ENCODE data around the gene LRP3.

DNA sequence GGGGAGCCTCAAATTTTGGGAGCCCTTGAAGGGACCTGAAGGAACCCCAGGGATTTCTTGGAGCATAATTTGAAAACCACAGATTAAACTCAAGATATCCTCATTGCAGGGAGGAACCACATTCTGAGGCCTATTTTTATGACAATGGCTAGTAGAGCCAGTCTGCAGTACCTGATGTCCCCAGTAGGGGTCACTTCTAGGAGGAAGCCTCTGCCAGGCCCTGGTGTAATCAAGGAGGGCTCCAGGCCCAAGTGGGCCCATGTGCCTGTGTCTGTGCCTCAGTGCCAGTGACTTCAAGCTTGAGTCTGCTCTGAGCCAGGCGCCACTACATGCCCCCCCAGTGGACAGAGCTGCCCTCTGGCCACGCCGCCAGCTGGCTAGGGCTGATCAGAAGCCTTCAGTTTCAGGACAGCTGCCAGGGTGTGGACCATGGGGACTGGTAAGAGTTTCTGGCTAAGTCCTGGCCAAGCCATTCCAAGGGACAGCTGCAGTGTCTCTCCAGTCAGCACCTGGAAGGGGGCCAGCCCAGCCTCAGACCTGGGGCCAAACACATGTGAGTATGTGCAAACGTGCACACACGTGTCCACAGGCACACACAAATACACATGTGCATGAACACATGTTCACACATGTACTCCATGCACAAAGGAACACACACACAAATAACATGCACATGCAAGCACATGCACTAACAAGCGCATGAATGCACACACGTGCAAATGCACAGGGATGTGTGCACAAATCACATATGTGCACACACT lies 52.0 kb downstream of the LRP3 start:
- TF ChIP-seq, protein P1, sequence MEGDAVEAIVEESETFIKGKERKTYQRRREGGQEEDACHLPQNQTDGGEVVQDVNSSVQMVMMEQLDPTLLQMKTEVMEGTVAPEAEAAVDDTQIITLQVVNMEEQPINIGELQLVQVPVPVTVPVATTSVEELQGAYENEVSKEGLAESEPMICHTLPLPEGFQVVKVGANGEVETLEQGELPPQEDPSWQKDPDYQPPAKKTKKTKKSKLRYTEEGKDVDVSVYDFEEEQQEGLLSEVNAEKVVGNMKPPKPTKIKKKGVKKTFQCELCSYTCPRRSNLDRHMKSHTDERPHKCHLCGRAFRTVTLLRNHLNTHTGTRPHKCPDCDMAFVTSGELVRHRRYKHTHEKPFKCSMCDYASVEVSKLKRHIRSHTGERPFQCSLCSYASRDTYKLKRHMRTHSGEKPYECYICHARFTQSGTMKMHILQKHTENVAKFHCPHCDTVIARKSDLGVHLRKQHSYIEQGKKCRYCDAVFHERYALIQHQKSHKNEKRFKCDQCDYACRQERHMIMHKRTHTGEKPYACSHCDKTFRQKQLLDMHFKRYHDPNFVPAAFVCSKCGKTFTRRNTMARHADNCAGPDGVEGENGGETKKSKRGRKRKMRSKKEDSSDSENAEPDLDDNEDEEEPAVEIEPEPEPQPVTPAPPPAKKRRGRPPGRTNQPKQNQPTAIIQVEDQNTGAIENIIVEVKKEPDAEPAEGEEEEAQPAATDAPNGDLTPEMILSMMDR (IDR thresholded peaks at IDR 0.05; ENCODE audit: low read length): peak; percentile 43
- no peak for TF ChIP-seq EZH2 (IDR thresholded peaks at IDR 0.05; ENCODE audit: borderline replicate concordance, low read length)
